Esophagus squamous epithelium (tissue), 4 donors: Measurements from ENCODE around the gene SNTB2.

Experiments used
- POLR2A ChIP-seq, 4 donors: fragments of 450-650 bp; IDR thresholded peaks; one replicate each; pipeline ENCODE4 v1.6.1; 2017; ENCODE audit warnings: antibody characterized with exemption in 4 of 4, mild to moderate bottlenecking in 4 of 4, moderate library complexity in 3 of 4
- TF ChIP-seq, protein P1 (sequence below), 6 experiments: fragments of 450-650 bp in 4 of 6; fragments of 200-600 bp in 2 of 6; sonication (generic) in 2 of 6; IDR thresholded peaks; one replicate each; pipeline ENCODE4 v1.5.1; 2016 to 2019; ENCODE audit warnings: antibody characterized with exemption in 6 of 6, mild to moderate bottlenecking in 4 of 6, moderate library complexity in 4 of 6

DNA sequence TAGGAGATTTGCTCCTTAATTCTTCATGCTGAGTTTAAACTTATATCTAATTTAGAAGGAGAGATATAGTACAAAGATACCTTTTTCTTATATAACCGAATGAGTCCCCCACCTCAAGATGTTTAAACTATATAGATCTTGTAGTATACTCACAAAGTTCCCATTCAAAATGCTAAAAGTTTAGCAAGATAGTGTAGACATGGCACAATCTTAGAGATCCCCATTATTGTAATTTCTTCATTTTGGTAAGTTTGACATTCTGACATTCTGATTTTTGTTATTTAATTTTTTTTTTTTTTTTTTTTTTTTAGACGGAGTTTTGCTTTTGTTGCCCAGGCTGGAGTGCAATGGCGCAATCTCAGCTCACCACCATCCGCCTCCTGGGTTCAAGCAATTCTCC lies 22.8 kb downstream of the SNTB2 start:
- TF ChIP-seq, protein P1, sequence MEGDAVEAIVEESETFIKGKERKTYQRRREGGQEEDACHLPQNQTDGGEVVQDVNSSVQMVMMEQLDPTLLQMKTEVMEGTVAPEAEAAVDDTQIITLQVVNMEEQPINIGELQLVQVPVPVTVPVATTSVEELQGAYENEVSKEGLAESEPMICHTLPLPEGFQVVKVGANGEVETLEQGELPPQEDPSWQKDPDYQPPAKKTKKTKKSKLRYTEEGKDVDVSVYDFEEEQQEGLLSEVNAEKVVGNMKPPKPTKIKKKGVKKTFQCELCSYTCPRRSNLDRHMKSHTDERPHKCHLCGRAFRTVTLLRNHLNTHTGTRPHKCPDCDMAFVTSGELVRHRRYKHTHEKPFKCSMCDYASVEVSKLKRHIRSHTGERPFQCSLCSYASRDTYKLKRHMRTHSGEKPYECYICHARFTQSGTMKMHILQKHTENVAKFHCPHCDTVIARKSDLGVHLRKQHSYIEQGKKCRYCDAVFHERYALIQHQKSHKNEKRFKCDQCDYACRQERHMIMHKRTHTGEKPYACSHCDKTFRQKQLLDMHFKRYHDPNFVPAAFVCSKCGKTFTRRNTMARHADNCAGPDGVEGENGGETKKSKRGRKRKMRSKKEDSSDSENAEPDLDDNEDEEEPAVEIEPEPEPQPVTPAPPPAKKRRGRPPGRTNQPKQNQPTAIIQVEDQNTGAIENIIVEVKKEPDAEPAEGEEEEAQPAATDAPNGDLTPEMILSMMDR (IDR thresholded peaks at IDR 0.05) = no peak
- TF ChIP-seq POLR2A (IDR thresholded peaks at IDR 0.05) = no peak
